HG03558 (cell line): Measurements from ENCODE around the gene COBL.

ENCODE experiments used
- ATAC-seq: cut with Tn5 transposase; IDR thresholded peaks from one replicate; pipeline ENCODE4 v1.9.1; 2021; ENCODE audit warnings: moderate number of reproducible peaks; ENCODE audit not compliant: unreplicated experiment; ENCODE audit errors: extremely low read depth

COBL gene

DNA sequence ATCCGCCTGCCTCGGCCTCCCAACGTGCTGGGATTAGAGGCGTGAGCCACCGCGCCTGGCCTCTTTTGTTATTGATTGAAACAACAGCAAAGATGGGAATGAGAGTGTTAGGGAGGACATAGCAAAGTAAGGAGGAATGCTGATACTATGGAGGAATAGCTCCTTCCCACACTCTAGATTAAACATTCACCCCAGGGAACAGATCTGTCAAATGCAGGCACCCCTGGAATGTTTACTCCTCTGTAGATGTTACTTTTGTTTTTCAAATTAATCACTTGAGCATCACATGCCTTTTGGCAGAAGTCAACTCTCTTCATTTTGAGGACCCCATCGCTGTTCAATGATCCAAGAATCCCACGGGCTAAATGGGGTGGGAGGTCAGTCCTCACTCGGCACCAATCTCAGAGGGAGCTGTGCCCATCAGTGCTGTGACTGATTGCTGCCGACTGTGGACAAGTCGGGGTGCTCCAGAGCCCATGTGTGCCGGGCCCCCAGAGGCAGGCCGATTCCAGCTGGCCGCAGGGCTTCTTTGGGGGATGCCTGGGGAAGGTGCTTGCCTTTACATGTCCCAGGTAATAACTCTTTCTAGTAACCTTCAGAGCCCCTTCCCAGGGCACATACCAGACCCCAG lies 10.2 kb upstream of the COBL start:
- no peak for ATAC-seq

DNA sequence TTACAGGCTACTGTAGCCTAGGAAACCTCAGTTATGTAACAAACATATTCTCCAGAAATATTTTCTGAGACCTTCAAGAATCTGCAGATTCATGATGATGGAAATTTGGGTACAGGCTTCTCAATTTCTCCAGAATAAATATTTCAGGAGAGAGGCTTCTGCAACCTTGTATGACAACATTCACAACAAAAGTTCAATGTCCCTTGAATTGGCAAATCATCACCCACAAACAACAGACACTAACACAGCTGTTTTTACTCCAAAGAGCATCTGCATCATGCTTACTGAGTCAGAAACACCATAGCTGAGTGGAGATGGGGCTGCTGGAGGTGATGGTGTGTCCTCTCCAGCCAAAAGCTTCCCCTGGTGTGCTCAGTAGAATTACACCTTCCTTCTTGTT lies 9.3 kb upstream of the COBL start:
- ATAC-seq, result no peak

DNA sequence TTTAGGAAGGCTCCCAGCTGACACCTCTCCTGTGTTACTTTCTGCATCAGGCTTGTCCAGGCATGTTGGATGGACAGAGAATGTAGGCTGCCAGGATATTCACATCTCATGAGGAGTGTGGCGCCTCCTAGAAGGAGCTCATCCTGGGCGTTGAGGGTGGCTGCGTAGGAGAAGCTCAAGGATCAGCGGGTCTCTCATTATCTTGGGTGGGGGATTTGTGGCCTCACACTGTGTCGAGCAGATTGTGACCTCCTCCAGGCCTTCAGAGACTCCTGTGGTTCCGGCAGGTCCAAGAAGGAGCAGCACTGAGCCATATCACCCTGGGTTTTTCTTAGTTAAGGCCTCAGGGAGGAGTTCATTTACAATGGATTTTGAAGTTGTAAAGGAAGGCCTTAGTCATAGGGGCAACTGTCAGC lies 8.7 kb upstream of the COBL start:
- ATAC-seq, result no peak

DNA sequence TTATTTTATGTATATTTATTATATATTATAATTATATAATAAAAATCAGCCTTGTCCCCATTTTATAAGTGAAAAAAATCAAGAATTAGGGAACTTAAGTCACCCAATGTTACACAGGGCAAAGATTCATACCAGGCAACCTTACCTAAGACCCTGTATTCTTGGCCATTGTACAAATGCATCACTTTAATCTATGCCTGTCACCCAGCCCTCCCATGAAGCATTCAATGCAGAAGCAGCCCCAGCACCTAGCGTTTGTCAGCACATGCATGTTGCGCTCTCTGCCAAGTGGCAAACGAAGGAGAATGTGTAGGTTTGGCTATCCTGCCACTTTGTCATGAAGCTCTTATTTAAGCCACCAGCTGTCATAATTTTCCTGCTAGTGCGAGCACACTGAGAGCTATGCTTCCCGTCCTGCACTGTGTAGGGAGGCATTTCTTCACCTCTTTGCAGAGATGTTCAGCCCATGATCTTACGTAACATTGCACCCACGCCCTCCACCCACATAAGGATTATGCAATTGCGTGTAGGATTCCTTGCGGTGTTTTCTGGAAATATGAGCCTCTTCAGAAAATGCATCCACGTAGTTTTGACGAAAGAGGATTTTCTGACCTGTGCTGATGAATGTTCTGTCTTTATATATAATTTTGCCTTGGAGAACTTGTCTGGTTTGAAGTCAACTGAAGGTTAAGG lies 7.7 kb upstream of the COBL start:
- ATAC-seq, result no peak

DNA sequence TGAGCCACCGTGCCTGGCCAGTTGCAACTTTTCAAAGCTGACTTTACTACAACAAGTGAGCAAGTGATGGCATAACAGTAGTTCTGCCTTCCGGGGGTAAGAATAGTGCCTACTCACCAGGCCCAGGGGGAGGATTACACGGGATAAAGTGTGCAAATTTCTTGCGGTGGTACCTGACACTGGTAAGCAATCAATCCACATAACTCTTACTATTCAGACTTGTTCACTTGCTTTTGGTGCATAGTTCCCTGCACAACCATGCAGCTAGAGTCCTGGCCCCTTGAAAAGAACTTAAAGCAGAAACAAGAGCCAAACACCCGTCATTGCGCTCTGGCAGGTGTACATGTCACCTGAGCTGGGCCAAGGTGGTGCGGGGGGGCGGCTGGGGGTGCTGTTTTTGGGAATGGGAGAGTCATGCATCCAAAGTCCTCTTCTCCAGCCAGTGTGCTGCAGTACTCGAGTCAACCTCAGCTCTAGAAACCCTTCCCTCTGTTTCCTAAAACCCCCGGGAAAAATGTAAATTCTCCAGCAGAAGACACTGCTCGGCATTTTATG lies 5.4 kb upstream of the COBL start:
- ATAC-seq, result no peak

DNA sequence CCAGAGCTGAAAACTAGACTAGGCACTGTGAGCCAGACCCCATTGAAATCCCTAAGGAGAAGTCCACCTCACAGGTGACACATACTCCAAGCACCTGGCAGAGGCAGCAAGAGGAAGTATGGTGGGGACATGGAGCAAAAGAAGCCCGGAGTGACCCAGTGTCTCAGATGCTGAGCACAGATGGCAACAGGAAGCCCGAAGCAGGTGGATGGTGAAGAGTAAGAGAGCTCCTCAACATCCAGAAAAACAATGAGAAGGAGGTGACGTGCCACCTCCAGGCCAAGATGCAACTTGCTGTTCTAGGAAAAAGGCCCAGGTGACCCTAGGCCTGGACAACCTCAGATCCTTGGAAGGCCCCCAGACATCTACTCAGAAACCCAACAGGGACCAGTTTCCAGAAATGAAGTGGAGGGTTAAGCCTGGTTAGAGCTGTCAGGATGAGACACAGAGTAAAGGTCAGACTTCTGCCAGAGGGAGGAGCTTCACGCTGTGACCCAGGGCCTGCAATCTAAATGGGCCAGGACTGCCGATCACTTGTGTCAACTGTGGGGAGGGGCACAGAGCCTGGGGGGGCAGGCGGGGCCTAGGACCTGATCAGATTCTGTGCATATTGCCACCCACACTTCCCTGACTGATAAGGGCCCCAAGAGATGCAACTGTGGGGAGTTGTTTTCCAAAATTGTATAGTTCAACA lies 2.4 kb upstream of the COBL start:
- no peak for ATAC-seq

DNA sequence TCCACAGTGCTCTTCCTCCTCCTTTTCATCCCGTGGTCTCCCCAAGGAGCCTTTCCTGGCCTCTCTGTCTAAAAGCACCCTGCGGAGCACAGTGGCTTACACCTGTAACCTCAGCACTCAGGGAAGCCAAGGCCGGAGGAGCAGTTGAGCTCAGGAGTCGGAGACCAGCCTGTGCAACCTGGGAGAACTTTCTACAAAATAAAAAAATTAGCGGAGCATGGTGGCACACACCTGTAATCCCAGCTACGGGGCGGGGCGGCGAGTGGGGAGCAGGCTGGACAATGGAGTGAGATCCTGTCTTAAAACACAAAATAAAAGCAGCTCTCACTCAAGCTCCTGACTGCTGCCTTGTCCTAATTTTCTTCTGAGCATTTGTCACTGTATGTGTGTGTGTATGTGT lies 1.4 kb upstream of the COBL start:
- no peak for ATAC-seq

DNA sequence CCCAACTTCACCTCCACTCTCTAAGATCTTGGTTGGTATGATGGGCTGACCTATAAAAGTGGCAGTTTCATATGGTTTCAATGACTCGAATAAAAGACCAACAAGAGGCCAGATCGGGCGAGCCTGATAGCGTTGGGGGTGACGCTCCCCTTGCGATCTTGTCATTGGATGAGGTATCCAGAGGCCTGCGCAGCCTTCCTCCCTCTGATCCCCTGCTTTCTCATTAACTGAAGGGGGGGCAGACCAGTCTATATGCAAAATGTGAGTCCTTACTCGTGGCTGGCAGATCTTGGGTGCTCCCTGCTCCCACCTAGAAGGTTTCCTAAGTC lies 937 bp upstream of the COBL start:
- no peak for ATAC-seq

DNA sequence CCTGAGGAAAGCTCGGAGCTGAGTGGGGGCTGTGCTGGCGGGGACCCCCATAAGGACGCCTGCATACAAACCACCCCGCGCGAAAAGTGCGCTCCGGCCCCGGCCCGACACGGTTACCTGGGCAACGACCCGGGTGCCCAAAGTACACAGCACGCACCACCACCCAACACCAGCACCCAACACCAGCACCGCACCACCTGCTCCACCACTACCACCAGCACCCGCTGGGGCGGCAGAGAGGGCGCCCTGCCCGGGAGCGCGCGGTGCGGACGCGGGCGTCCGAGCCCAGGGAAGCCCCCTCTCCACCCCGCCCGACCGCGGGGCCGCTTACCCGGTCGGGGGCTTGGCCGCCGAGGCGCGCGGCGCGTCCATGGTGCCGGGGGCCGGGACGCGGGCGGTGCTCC lies 345 bp downstream of the COBL start:
- no peak for ATAC-seq

DNA sequence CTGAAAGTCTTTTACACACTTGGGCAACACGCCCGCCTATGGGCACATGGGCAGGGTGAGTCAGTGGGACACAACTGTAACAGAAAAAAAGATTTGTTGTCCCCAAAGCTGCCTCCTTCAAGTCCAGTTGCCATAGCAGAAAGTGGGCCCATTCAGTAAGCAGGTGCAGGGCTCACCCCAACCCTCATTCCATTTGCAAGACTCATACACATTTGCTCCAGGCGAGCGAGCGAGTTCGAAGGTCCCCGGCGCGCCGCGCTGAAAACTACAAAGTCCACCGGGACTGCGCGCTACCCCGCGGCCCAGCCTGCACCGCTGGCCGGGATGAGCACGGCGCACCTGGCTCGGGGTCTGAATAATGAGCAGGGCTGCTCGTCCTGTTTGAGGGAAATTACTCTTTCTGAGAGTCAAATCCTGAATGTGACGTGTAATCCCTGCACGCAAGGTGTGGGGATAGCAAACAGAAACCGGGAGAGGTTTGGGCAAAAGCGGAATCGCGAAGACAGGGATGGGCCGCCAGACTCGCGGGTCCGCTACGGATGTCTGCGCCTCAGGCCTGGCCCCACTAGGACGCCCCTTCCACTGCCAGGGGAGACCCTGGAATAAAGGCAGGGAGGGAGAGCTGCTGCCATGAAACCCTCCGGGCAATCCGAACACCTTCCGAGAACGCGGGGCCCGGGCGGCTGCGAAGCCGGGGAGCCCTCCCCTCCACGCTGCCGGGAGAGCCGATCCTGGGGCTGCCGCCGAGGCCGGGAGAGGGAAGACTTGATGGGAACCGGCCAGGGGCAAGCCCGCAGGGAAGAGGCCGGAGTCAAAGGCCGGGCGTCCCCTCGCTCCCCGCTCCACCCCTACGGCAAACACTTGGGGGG lies 982 bp downstream of the COBL start:
- no peak for ATAC-seq

DNA sequence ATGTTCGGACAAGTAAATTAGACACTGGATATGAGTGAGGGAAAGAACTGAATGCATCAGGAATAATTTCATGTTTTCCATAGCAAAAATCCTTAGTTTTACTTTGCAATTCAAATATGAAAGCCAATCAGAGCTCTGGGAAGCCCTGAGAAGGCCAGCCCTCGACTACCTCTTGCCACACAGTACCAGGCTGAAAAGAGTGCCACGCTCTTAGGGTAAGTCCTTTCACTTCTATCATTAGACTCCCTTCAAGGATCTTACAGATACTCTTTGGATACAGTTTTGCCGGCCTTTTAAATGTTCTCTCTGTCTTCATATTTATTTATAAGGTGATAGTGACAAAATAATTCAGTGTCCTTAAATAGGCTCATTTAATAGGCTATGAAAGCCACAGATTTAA lies 1.9 kb downstream of the COBL start:
- ATAC-seq, result no peak

DNA sequence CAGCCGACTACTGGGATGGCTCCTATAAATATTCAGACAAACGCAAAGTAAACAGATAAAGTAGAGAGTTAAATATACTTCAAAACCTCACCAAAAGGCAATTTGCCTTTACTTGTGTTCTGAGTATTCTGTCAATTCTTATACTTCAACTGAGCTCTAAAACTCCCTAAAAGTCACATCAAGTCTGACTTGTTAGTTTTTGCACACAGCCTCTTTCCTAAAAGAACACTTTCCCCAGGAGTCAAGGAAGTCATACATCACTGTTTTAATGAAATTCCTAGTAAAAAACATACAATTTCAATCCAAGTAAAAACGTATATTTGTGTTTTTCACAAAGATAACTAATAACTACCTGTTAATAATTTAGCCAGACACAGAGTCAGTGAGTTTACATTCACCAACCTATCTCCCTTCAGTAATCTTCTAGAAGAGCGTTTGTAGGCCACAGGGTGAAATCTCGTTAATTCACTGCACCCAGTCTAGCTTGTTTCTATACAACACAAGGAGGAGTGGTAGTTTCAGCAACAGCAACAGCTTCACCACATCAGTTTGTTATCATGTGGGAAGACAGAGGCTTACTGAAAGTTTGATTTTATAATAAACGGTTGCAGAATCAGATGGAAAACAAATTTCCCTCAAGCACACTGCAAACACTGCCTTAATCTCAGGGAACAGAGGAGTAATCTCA lies 2.7 kb downstream of the COBL start:
- no peak for ATAC-seq

DNA sequence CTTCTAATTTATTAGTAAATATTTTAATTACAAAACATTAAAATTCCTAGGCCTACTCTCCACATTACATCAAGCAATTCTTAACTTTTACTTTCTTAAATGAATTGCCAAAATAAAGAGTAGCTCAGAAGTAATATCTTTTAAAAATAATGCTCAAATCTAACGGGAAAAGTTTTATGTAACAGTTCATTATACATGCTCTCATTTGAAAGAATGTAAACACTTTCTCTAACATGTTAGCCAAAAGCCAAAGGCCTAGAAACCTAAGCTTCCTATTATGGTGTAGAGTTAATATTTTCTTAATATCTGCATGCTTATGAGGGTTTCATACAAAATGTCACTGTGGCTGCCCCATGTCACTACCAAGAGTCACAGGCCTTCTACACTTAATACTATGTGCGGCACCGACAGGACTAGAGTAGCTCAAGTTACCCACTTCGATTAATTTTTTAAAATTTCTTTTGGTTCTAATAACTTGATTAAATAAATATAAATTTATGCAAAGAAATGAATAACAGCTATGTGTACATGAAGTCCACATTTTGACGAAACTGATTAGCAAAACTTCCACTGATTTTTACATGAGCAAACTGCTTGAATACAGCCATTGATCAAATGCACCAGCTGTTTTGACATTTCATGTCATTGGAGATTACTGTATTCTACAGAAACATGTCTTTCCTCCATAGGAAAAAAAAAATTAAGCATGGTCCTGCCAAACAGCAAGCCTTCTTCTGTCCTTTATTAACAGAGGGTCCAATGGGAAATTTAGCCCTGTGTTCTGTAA lies 3.5 kb downstream of the COBL start:
- no peak for ATAC-seq

DNA sequence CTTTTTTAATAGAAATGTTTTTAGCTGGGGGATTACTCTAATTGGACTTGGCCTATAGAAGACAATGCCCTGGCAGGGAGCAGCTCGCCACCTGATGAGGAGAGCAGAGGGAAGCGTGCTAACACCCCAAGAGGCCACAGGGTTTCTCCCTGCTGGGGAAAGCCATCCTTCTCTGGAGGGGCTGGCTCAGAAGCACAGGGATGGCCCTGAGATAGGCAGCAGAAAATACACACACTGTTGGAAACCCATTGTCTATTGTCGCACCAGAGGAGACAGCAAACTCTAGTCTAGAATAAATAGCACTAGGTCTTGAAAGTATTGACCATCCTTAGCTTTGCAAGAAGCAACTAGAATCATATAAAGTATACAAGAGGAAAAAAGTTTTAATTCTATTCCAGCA lies 5.4 kb downstream of the COBL start:
- ATAC-seq, result no peak

DNA sequence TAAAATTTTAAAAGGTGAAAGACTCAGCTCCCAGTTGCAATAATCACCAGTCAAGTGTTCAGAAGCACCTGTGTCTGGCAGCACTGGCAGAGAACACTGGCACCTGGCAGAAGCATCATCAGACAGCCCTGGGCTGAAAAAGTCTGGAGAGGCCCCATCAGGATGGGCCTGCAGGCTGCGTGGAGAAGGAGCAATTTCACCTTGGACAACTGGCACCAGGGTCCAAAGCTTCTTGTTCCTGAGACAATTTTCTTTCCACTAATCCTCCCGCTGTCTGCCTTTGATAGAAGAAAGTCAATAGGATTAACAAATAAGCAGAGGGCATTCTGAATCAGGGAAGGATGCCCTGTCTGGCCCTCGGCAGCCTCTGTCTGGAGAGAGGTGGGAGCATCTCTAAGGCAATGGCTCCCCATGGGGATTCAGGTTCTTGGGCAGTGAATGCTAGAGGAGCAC lies 6.5 kb downstream of the COBL start:
- no peak for ATAC-seq

DNA sequence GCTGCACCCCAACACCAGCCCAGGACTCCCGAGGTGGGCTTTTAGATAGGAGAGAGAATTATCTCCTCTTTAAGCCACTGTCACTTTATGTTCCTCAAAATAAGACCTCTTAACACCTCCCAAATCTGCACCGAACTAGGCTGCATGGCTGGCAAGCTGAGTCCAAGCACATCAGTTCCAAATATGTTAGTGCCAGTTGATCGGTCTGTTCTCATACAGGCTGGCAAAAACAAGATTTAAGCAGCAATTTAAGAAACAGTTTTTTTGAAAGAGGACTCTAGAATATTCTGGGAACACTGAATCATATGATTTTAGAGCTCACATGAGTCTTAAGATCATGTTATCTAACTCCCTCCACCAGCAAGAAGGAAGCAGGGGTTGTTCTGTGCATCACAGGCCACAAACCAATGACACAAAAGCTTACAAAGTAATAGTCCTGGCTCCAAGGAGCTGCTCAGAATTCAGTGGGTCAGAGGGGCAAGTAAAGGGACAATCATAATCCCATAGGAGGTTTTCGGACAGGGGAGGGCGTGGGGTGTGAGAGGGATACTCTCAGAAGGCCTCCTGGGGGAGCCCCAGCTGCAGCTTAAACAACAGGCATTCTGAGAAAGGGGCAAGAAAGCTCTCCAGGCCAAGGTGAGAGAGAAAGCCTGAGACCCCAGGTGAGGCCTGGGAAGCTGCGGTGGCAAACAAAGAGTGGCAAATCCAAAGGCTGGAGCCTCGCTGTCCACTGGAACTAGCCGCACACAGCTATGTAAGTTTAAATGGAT lies 7.1 kb downstream of the COBL start:
- ATAC-seq, result no peak

DNA sequence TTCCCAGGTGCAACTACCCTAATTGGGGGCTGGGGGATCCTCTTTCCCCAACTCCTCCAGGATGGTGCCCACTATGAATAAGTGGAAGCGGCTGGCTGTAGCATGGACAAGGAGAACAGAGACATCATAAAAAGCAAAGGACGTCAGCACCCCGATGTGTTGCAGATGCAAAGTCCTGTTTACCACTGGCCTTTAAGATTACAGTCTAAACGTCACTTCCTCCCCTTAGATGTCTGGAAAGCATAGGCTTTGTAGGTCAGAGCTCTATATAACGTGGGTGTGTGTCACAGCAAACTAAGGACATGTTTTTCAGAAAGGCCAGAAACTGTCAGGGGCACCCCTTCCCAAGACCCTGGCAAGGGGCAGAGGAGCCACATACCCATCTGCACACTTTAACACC lies 7.9 kb downstream of the COBL start:
- no peak for ATAC-seq

DNA sequence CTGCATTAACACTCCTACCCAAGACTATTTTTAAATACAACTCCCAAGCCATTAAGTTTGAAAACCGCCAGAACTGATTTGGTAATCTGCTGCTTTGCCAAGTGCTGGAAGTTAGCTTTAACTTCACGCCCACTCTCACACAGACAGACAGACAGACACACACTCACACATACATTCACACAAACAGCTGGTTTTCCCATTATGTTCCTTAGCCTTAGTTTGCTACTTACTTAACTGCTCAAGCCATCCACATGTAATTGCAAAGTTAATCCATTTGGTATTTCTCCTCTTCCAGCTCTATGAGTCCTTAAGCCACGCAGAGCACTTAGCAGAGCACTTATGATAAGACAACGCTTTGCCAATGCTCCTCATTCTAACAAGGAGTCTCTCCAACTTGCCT lies 8.3 kb downstream of the COBL start:
- ATAC-seq, result no peak
